Muscle of leg (tissue), 11 donors: ENCODE results near the gene PSMB9. TPM values are rescaled to one million over a fixed set of nuclear protein-coding genes. Genes with fewer than 3 reads are reported as not detected.
"Not testable (repeated sequence)": the region's sequence is repeated elsewhere in the genome, so short reads cannot be mapped to it uniquely, and the experiment has no call there.

Source experiments
- DNase-seq: peaks from one replicate; pipeline ENCODE4 v3.0.0; 2013
- H3K27ac ChIP-seq: one replicate; pipeline ENCODE4 v1.5.1; 2013; ENCODE audit warnings: mild to moderate bottlenecking, low read length, control low read depth
- H3K27me3 ChIP-seq: one replicate; pipeline ENCODE4 v1.6.1; 2013; ENCODE audit warnings: low read length; ENCODE audit not compliant: control insufficient read depth, insufficient read depth
- H3K36me3 ChIP-seq: one replicate; pipeline ENCODE4 v1.6.1; 2013; ENCODE audit warnings: low read length; ENCODE audit not compliant: control insufficient read depth, insufficient read depth
- H3K4me1 ChIP-seq: one replicate; pipeline ENCODE4 v1.6.1; 2013; ENCODE audit warnings: low read length; ENCODE audit not compliant: control insufficient read depth, insufficient read depth
- H3K4me3 ChIP-seq: one replicate; pipeline ENCODE4 v1.5.1; 2013; ENCODE audit warnings: low read length, control low read depth
- H3K9me3 ChIP-seq: replicated peaks from 2 replicates; pipeline ENCODE4 v1.6.1; 2013; ENCODE audit warnings: low read depth, low read length; ENCODE audit not compliant: control insufficient read depth
- WGBS: methylation state at CpG from one replicate; pipeline ENCODE4 v1.1.5; 2013; ENCODE audit warnings: missing lambda C conversion rate; ENCODE audit not compliant: insufficient coverage; 5-methylcytosine and 5-hydroxymethylcytosine counted together
- polyA plus RNA-seq, 8 donors: library from polyadenylated mRNA; unstranded; fragments of 120-200 nt; gene quantifications; one replicate each; pipeline versions ENCODE4 v1.2.1 to v1.2.3, GENCODE V29; 2013; ENCODE audit warnings: inconsistent platforms in 1 of 8, low replicate concordance in 1 of 8; ENCODE audit not compliant: insufficient read length in 8 of 8, insufficient read depth in 1 of 8
- total RNA-seq: library from RNA; stranded (reverse); fragments of 120-200 nt; gene quantifications from one replicate; pipeline ENCODE4 v1.2.4, GENCODE V29; 2013

Gene PSMB9
- total and polyA plus RNA-seq, 9 donors, result 4.3 to 6.3 (median 4.6) TPM

GRCh38 chr6:32857156-32857891 lies 3.3 kb downstream of the PSMB9 start:
- WGBS, result 83% methylated on average over 9 of the region's 14 CpGs
- H3K36me3 ChIP-seq, result peaks cover 22% of the 10 kb centered on the region
- peaks cover 40% of the 10 kb centered on the region for H3K27me3 ChIP-seq
- peaks cover 17% of the 10 kb centered on the region for H3K4me1 ChIP-seq
- DNase-seq, result no peak
- no peaks in the 10 kb centered on the region for H3K9me3 ChIP-seq
- no peak overlapping the region for H3K4me3 ChIP-seq
- H3K27ac ChIP-seq, result no peak overlapping the region

GRCh38 chr6:32858194-32858593 lies 4.2 kb downstream of the PSMB9 start:
- 84% methylated on average over 5 of the region's 5 CpGs for WGBS
- peaks cover 22% of the 10 kb centered on the region for H3K36me3 ChIP-seq
- H3K27ac ChIP-seq, result no peak overlapping the region
- H3K9me3 ChIP-seq, result no peaks in the 10 kb centered on the region
- no peak overlapping the region for H3K4me3 ChIP-seq
- H3K27me3 ChIP-seq, result peaks cover 39% of the 10 kb centered on the region
- DNase-seq, result no peak
- peaks cover 9% of the 10 kb centered on the region for H3K4me1 ChIP-seq

- peaks cover 37% of the 10 kb centered on the region for H3K27me3 ChIP-seq
- H3K9me3 ChIP-seq, result no peaks in the 10 kb centered on the region
- no peak overlapping the region for H3K27ac ChIP-seq
- H3K4me1 ChIP-seq, result no peaks in the 10 kb centered on the region
- WGBS, result no CpG with 5 or more reads among the region's 1 CpG
- no peak for DNase-seq
- H3K36me3 ChIP-seq, result peaks cover 22% of the 10 kb centered on the region
- H3K4me3 ChIP-seq, result no peak overlapping the region
Measured at GRCh38 chr6:32860674-32861073, 6.7 kb downstream of the PSMB9 start.

DNA sequence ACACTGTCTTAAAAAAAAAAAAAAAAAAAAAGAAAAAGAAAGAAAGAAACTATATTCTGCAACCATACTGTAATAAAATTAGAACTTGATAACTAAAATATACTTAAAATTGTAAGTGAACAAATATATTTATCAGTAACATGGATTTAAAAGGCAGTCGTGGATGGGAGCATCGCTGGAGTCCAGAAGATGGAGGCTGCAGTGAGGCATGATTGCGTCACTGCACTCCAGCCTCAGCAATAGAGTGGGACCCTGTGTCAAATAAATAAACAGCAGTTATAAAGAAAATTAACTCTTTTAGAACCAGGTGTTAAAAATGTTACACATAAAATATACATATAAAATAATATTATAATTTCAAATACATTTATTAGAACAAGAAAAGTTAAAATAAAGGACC lies 8.7 kb downstream of the PSMB9 start:
- Histone ChIP-seq H3K27me3 (peaks cover 41% of the 10 kb centered on the region), H3K4me1 (no peaks in the 10 kb centered on the region), H3K9me3 (no peaks in the 10 kb centered on the region), H3K4me3 (no peak overlapping the region), H3K27ac (no peak overlapping the region), H3K36me3 (peaks cover 18% of the 10 kb centered on the region)
- no peak for DNase-seq
- WGBS, result no CpG with 5 or more reads among the region's 3 CpGs

DNA sequence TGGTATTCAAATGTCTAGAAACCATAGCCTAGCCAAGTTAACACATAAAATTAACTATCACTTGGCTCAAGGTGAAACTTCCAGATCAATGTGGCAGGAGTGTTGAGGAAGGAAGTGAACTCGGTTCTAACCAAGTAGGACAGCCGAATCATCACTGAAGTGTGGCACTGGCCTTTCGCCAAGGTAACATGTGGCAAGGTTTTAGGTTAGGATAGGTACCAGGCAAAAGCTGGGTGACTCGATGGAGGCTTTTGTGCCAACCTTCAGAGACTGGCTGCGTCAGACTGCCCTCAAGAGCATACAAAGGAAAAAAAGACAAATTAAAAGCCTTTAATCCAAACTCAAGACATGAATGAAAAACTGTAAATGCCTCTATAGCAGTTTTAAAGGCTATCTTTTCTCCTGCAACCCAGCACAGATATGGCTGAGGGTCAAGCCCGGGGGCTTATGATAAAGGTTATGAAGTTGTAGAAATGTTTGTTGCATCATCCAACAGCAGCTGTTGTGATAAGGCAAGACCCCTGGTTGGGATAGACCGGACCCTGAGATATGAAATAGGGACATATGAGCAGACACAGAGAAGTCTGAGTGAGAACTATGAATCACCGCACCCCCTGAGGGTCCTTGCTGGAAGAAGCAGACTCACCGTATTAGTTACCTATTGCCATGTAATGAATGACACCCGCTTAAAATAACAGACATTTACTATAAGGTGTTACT lies 11.9 kb downstream of the PSMB9 start:
- Histone ChIP-seq H3K27me3 (peaks cover 35% of the 10 kb centered on the region), H3K4me1 (no peaks in the 10 kb centered on the region), H3K27ac (no peak overlapping the region), H3K9me3 (no peaks in the 10 kb centered on the region), H3K4me3 (no peak overlapping the region), H3K36me3 (no peaks in the 10 kb centered on the region)
- no peak for DNase-seq
- 64% methylated on average over 7 of the region's 10 CpGs for WGBS

DNA sequence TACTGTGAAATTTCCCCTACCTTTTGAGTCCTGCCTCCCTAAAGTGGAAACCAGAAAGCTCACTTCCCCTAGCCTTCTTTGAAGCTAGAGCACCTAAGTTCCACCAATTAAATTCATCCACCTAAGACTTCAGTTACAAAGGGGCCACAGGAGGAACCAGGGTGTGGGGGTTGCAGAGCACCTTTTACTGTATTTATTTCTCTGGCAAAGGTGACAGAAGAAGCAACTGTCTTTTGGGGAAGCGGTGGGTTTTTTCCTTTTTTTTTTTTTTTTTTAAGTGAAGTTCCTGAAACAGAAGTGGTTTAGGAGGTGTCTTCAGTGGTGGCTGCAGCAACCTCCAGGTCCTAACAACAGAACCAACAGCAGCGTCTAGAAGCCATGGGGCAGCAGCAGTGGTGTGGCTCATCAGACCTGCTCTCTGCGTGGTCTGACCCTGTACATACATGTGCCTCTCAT lies 13.1 kb downstream of the PSMB9 start:
- Histone ChIP-seq H3K27ac (no peak overlapping the region), H3K4me1 (no peaks in the 10 kb centered on the region), H3K9me3 (no peaks in the 10 kb centered on the region), H3K4me3 (no peak overlapping the region), H3K27me3 (peaks cover 31% of the 10 kb centered on the region), H3K36me3 (no peaks in the 10 kb centered on the region)
- no CpG with 5 or more reads among the region's 3 CpGs for WGBS
- no peak for DNase-seq

DNA sequence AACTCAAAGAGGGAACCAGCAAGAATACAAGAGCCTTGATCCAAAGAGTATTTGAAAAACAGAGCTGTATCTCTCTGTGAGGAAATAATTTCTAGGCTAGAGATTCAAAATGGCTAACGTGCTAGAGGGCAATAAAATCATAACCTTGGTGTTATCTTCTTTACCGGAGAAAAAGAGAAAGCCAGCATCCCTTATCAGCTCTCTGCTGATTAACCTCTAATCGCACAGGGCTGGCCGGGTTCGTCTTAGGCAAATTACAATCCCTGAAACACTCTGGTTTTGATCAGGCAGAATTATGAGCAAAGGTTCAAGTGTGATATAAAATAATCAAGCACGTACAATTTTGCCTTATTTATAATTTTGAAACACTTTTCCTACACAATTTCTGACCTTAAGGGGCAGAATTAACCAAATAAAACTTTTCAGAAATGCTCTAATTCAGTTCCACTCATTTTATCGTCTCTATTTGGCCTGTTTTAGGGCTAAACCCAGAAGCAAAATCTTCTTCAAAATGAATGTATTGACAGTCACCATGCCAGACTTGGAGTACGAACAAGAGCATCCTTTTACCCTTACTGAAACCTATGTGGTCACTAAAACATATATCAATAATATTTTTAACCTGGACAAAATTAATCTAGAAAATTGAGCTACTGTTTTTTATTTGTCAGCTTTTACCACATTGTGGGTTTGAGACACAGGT lies 13.7 kb downstream of the PSMB9 start:
- H3K27ac ChIP-seq, result no peak overlapping the region
- peaks cover 31% of the 10 kb centered on the region for H3K27me3 ChIP-seq
- DNase-seq, result no peak
- 33% methylated on average over 1 of the region's 8 CpGs for WGBS
- no peak overlapping the region for H3K4me3 ChIP-seq
- no peaks in the 10 kb centered on the region for H3K36me3 ChIP-seq
- H3K4me1 ChIP-seq, result no peaks in the 10 kb centered on the region
- H3K9me3 ChIP-seq, result no peaks in the 10 kb centered on the region

DNA sequence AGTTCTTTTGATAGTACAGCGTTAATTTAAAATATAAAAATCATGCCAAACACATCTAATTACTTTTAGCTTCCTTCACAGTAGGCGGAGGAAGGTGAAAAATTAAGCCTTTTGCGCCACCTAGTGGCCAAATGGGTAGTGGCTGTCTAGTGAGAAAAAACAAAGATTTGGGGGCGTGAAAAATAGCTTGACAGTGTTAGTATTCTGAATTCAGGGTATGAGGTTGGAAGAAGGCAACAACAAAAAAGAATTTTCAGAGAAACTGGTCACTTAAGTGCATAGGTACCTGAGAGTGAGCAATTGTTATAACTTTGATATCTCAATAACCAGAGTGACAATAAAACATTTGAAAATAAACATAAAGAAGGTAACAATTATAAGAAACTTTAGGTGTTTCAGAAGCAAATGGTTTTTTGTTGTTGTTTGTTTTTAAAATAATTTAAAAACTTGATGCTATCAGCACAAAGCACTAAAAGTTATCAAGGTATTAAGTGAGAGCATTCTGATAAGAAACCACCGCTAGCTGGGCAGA lies 14.3 kb downstream of the PSMB9 start:
- 0% methylated on average over 2 of the region's 5 CpGs for WGBS
- Histone ChIP-seq H3K27me3 (peaks cover 31% of the 10 kb centered on the region), H3K4me3 (no peak overlapping the region), H3K4me1 (no peaks in the 10 kb centered on the region), H3K27ac (no peak overlapping the region), H3K9me3 (no peaks in the 10 kb centered on the region), H3K36me3 (no peaks in the 10 kb centered on the region)
- DNase-seq, result peak; percentile 88

DNA sequence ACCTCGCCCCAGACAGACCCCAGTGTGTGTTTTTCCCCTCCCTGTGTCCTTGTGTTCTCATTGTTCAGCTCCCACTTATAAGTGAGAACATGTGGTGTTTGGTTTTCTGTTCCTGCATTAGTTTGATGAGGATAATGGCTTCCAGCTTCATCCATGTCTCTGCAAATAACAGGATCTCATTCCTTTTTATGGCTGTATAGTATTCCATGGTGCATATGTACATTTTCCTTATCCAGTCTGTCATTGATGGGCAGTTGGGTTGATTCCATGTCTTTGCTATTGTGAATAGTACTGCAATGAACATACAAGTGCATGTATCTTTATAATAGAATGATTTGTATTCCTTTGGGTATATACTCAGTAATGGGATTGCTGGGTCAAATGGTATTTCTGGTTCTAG lies 20.0 kb downstream of the PSMB9 start:
- not testable (repeated sequence) for H3K4me1 ChIP-seq

GRCh38 chr6:32876603-32877002 lies 22.6 kb downstream of the PSMB9 start:
- Histone ChIP-seq H3K36me3 (no peaks in the 10 kb centered on the region), H3K27me3 (peaks cover 19% of the 10 kb centered on the region), H3K9me3 (no peaks in the 10 kb centered on the region), H3K4me1 (no peaks in the 10 kb centered on the region), H3K27ac (no peak overlapping the region), H3K4me3 (no peak overlapping the region)
- WGBS, result no CpG with 5 or more reads among the region's 2 CpGs
- no peak for DNase-seq

More for the DNA sequence above, 20.0 kb downstream of the PSMB9 start:
- H3K9me3 ChIP-seq, H3K4me3 ChIP-seq, H3K27ac ChIP-seq, H3K36me3 ChIP-seq, DNase-seq: not testable (repeated sequence)
- WGBS, result no CpG with 5 or more reads among the region's 1 CpG
- H3K27me3 ChIP-seq, result peaks cover 12% of the 10 kb centered on the region
